NCI-H226 (cell line): ENCODE measurements around the gene MYO1A.
"Not testable (repeated sequence)": the region's sequence is repeated elsewhere in the genome, so short reads cannot be mapped to it uniquely, and the experiment has no call there.

ENCODE experiments used
- DNase-seq: peaks from one replicate; pipeline ENCODE4 v3.0.0-alpha.2; 2015

MYO1A gene

GRCh38 chr12:57046947-57047890 is 2.7 kb downstream of the MYO1A start:
- no peak for DNase-seq

- no peak for DNase-seq
Observed at GRCh38 chr12:57046086-57046791, 3.7 kb downstream of the MYO1A start.

GRCh38 chr12:57044889-57045288 is 5.0 kb downstream of the MYO1A start:
- no peak for DNase-seq

DNA sequence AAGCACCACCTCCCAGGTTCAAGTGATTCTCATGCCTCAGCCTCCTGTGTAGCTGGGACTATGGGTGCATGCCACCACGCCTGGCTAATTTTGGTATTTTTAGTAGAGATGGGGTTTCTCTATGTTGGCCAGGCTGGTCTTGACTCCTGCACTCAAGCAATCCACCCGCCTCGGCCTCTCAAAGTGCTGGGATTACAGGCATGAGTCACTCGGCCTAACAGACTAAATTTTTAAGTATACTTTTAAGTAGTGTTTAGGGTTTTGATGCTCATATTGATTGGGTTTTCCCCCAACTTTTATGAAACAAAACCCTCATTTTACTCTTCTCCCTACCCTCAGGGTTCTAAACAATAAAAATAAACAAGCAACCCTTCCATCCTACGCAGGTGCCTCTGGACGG is 5.5 kb downstream of the MYO1A start:
- DNase-seq, result no peak

GRCh38 chr12:57042695-57043094 is 7.2 kb downstream of the MYO1A start:
- DNase-seq, result no peak

DNA sequence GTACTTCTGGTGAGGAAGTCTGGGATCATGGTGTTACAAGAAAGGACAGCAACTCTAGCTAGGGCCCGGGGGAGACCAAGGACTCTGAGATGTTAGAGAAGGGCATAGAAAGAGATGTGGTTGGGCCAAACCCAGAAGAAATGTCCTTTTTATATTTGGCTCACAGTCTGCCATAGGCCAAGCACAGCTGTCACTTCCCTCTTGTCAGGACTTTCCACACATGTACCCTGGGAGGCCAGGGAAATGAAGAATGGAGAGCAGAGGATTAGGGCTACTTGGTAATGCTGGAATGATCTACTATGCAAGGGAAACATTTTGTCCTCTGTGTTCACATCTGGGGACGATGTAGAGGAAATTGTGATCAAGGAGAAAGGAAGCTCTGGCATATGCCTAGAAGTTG is 9.2 kb downstream of the MYO1A start:
- DNase-seq, result no peak

DNA sequence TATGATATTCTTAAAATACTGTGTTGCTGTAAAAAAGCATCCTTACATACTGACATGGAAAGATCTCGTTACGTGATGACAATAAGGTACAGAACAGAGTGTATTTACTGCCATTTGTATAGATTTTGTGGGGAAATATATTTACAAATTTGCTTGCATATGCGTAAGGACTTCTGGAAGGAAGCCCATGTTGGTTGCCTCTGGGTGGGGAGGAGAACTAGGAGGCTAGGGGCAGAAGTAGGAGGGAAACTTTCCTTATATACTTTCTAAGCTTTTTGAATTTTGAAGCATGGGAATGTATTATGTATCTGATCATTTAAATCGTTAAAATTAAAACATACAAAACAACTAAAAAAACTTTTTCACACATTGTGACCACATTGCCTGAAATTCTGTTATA is 9.7 kb downstream of the MYO1A start:
- DNase-seq, result no peak

- DNase-seq, result no peak
Observed at GRCh38 chr12:57039016-57039798, 10.7 kb downstream of the MYO1A start.

GRCh38 chr12:57037264-57037663 is 12.7 kb downstream of the MYO1A start:
- no peak for DNase-seq

- peak; percentile 12 for DNase-seq
Observed at GRCh38 chr12:57033431-57033830, 16.5 kb downstream of the MYO1A start.

DNA sequence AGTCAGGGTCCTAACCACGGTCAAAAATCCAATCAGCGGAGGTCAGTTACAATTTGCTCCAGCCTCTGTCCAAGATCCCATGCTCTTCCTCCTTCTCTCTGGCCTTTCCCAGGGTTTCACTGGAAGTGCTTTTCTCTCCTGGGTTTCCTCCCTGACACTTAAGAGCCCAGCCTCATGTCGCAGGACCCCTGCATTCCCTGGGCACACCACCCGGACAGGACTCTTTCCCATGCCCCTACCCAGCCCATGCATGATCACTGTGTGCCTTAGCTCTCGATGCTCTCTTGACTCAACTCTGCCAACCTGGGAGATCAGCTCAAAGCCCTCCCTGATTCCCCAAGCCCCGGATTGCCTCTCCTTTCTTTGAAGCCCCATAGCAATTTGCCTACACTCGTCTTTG is 18.1 kb downstream of the MYO1A start:
- no peak for DNase-seq

- peak; percentile 56 for DNase-seq
Observed at GRCh38 chr12:57031138-57031725, 18.7 kb downstream of the MYO1A start.

DNA sequence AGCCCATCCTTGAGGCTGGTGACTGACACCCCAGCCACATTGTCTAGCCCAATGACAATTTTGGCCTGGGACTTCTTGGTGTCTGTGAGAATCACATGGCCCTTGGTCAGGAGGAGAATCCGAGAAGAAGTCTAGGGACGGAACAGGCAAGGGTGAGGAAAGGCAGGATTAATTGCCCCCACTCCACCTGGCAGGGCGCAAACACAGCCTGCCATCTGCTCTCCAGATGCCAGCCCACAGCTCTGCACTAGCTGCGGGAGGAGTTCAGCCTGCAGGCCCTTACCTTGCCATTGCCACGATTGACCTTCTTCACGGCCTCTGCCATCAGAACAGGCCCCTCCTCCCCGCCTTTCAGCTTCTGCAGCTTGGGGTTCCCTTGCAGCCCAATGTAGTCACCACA is 20.5 kb downstream of the MYO1A start:
- no peak for DNase-seq

DNA sequence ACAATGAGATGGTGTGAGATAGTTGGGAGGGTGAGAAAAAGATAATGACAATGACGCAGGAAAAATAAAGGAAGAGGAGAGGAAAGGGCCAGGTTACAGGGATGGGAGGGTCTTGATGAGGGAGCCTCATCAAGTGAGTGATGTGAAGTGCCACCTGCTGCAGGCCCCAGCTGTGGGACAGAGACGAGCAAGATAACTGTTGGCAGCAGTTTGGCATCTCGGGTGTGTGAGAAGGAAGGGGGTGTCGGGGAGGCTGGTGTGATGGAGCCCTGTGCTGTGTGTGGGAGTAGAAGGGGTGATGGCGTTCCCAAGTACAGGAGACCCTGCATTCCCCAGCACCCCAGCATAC is 22.1 kb downstream of the MYO1A start:
- no peak for DNase-seq

DNA sequence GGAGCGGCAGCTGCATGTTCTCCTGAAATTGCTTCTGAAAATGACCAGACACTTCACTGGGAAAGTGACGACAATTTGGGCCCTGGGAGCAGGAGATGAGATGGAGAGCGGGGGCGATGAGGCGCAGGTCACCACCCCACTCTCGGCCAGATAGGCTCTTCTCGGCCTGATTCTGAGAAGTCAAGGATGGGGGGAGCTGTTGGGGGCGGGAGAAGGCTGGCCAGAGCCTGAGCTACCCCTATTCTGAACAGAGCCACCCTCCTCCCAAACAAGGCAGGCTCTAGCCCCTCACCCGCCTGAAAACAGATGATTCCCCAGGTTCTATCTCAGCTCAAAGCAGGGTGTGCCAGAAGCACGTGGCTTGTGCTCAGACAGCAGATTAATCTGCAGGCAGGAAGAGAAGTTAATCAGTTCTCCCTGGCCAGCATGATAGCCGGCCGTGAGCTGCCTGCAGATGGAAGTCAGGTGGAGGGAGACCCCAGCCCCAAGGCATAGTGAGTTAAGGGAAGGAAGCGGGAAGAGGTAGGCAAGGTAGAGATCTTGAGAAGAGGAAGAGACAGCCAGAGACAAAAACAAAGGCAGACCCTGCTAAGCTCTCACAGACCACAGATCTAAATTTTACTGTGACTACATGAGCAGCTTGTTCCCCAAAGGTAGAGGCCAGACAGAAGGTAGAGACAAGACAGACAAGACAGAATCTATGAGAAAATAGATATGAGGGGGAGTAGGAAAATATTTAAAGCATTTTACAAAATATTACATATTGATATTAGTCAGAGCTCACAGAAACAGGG is 22.7 kb downstream of the MYO1A start:
- no peak for DNase-seq

GRCh38 chr12:57025196-57025595 is 24.7 kb downstream of the MYO1A start:
- no peak for DNase-seq

- DNase-seq, result not testable (repeated sequence)
Observed at GRCh38 chr12:57022324-57022723, 27.6 kb downstream of the MYO1A start.

- no peak for DNase-seq
Observed at GRCh38 chr12:57019983-57020719, 29.8 kb downstream of the MYO1A start.

GRCh38 chr12:57018906-57019305 is 31.0 kb downstream of the MYO1A start:
- no peak for DNase-seq

DNA sequence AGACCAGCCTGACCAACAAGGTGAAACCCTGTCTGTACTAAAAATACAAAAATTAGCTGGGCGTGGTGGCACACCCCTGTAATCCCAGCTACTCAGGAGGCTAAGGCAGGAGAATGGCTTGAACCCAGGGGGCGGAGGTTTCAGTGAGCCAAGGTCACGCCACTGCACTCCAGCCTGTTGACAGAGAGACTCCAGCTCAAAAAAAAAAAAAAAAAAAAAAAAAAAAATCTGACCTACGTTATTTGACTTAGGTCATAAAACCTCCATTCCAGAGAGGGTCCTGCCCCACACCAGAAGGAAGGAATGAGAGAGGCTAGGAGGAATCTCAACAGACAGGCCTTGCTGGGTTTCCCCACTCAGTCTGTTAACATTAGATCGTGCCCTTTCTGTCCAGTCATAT is 31.6 kb downstream of the MYO1A start:
- DNase-seq, result not testable (repeated sequence)

- no peak for DNase-seq
Observed at GRCh38 chr12:57016348-57016747, 33.6 kb downstream of the MYO1A start, which contains the start of gene TAC3. Gene TAC3, minus strand, starts transcription at chr12:57016529. Its CDS starts 732 bp downstream, at chr12:57015797.
